ENCODE measurements around the gene CAMTA1. TPM values are rescaled to one million over a fixed set of nuclear protein-coding genes. Genes with fewer than 3 reads are reported as not detected.

Gene CAMTA1
- total RNA-seq, 1 experiment from 2014 or later: 102 TPM

- DNase-seq: peak; percentile 62
- H3K27me3 ChIP-seq (ENCODE audit: control insufficient read depth, insufficient read depth, low read length): no peaks in the 10 kb centered on the region
- H3K36me3 ChIP-seq (replicated peaks; ENCODE audit: control insufficient read depth, insufficient read depth, low read length): no peaks in the 10 kb centered on the region
- H3K4me3 ChIP-seq (ENCODE audit: insufficient read depth, low read depth, low read length): no peak overlapping the region
Observed at GRCh38 chr1:7298145-7298544, 512.9 kb downstream of the CAMTA1 start.

GRCh38 chr1:7298749-7299151, 513.5 kb downstream of the CAMTA1 start:
- H3K36me3 ChIP-seq (replicated peaks; ENCODE audit: control insufficient read depth, insufficient read depth, low read length): no peaks in the 10 kb centered on the region
- no peaks in the 10 kb centered on the region for H3K27me3 ChIP-seq (ENCODE audit: control insufficient read depth, insufficient read depth, low read length)
- H3K4me3 ChIP-seq (ENCODE audit: insufficient read depth, low read depth, low read length): no peak overlapping the region
- no peak for DNase-seq

- no peak overlapping the region for H3K4me3 ChIP-seq (ENCODE audit: insufficient read depth, low read depth, low read length)
- H3K36me3 ChIP-seq (replicated peaks; ENCODE audit: control insufficient read depth, insufficient read depth, low read length): no peaks in the 10 kb centered on the region
- peak; percentile 47 for DNase-seq
- no peaks in the 10 kb centered on the region for H3K27me3 ChIP-seq (ENCODE audit: control insufficient read depth, insufficient read depth, low read length)
Observed at GRCh38 chr1:7299329-7299799, 514.1 kb downstream of the CAMTA1 start.

GRCh38 chr1:7299994-7300393, 514.7 kb downstream of the CAMTA1 start:
- DNase-seq: no peak
- H3K36me3 ChIP-seq (replicated peaks; ENCODE audit: control insufficient read depth, insufficient read depth, low read length): no peaks in the 10 kb centered on the region
- H3K27me3 ChIP-seq (ENCODE audit: control insufficient read depth, insufficient read depth, low read length): no peaks in the 10 kb centered on the region
- H3K4me3 ChIP-seq (ENCODE audit: insufficient read depth, low read depth, low read length): no peak overlapping the region

- DNase-seq: no peak
- H3K4me3 ChIP-seq (ENCODE audit: insufficient read depth, low read depth, low read length): no peak overlapping the region
Observed at GRCh38 chr1:7300893-7301663, 515.8 kb downstream of the CAMTA1 start.

GRCh38 chr1:7301664-7301981, 516.4 kb downstream of the CAMTA1 start:
- DNase-seq: no peak
- H3K36me3 ChIP-seq (replicated peaks; ENCODE audit: control insufficient read depth, insufficient read depth, low read length): no peaks in the 10 kb centered on the region
- no peak overlapping the region for H3K4me3 ChIP-seq (ENCODE audit: insufficient read depth, low read depth, low read length)
- H3K27me3 ChIP-seq (ENCODE audit: control insufficient read depth, insufficient read depth, low read length): no peaks in the 10 kb centered on the region

More at GRCh38 chr1:7300893-7301663, 515.8 kb downstream of the CAMTA1 start:
- Histone ChIP-seq H3K27me3 (ENCODE audit: control insufficient read depth, insufficient read depth, low read length) (no peaks in the 10 kb centered on the region), H3K36me3 (replicated peaks; ENCODE audit: control insufficient read depth, insufficient read depth, low read length) (no peaks in the 10 kb centered on the region)

GRCh38 chr1:7302126-7302525, 516.9 kb downstream of the CAMTA1 start:
- no peak for DNase-seq
- H3K4me3 ChIP-seq (ENCODE audit: insufficient read depth, low read depth, low read length): no peak overlapping the region
- H3K27me3 ChIP-seq (ENCODE audit: control insufficient read depth, insufficient read depth, low read length): no peaks in the 10 kb centered on the region
- H3K36me3 ChIP-seq (replicated peaks; ENCODE audit: control insufficient read depth, insufficient read depth, low read length): no peaks in the 10 kb centered on the region

- DNase-seq: peak; percentile 40
- no peaks in the 10 kb centered on the region for H3K27me3 ChIP-seq (ENCODE audit: control insufficient read depth, insufficient read depth, low read length)
- H3K4me3 ChIP-seq (ENCODE audit: insufficient read depth, low read depth, low read length): no peak overlapping the region
- no peaks in the 10 kb centered on the region for H3K36me3 ChIP-seq (replicated peaks; ENCODE audit: control insufficient read depth, insufficient read depth, low read length)
Observed at GRCh38 chr1:7302873-7303272, 517.6 kb downstream of the CAMTA1 start.

- no peaks in the 10 kb centered on the region for H3K27me3 ChIP-seq (ENCODE audit: control insufficient read depth, insufficient read depth, low read length)
- no peak overlapping the region for H3K4me3 ChIP-seq (ENCODE audit: insufficient read depth, low read depth, low read length)
- no peaks in the 10 kb centered on the region for H3K36me3 ChIP-seq (replicated peaks; ENCODE audit: control insufficient read depth, insufficient read depth, low read length)
- no peak for DNase-seq
Observed at GRCh38 chr1:7303554-7304317, 518.5 kb downstream of the CAMTA1 start.

GRCh38 chr1:7313081-7313546, 527.9 kb downstream of the CAMTA1 start:
- Histone ChIP-seq H3K27me3 (ENCODE audit: control insufficient read depth, insufficient read depth, low read length) (no peaks in the 10 kb centered on the region), H3K4me3 (ENCODE audit: insufficient read depth, low read depth, low read length) (no peak overlapping the region), H3K36me3 (replicated peaks; ENCODE audit: control insufficient read depth, insufficient read depth, low read length) (no peaks in the 10 kb centered on the region)
- DNase-seq: no peak

GRCh38 chr1:7313826-7314225, 528.6 kb downstream of the CAMTA1 start:
- Histone ChIP-seq H3K36me3 (replicated peaks; ENCODE audit: control insufficient read depth, insufficient read depth, low read length) (no peaks in the 10 kb centered on the region), H3K27me3 (ENCODE audit: control insufficient read depth, insufficient read depth, low read length) (no peaks in the 10 kb centered on the region), H3K4me3 (ENCODE audit: insufficient read depth, low read depth, low read length) (no peak overlapping the region)
- DNase-seq: no peak

- no peak for DNase-seq
Observed at GRCh38 chr1:7315316-7315715, 530.1 kb downstream of the CAMTA1 start.

GRCh38 chr1:7315946-7316345, 530.7 kb downstream of the CAMTA1 start:
- Histone ChIP-seq H3K27me3 (ENCODE audit: control insufficient read depth, insufficient read depth, low read length) (no peaks in the 10 kb centered on the region), H3K36me3 (replicated peaks; ENCODE audit: control insufficient read depth, insufficient read depth, low read length) (no peaks in the 10 kb centered on the region), H3K4me3 (ENCODE audit: insufficient read depth, low read depth, low read length) (no peak overlapping the region)
- DNase-seq: no peak

More at GRCh38 chr1:7315316-7315715, 530.1 kb downstream of the CAMTA1 start:
- no peak overlapping the region for H3K4me3 ChIP-seq (ENCODE audit: insufficient read depth, low read depth, low read length)
- H3K27me3 ChIP-seq (ENCODE audit: control insufficient read depth, insufficient read depth, low read length): no peaks in the 10 kb centered on the region
- H3K36me3 ChIP-seq (replicated peaks; ENCODE audit: control insufficient read depth, insufficient read depth, low read length): no peaks in the 10 kb centered on the region

- DNase-seq: no peak
- Histone ChIP-seq H3K36me3 (replicated peaks; ENCODE audit: control insufficient read depth, insufficient read depth, low read length) (no peaks in the 10 kb centered on the region), H3K27me3 (ENCODE audit: control insufficient read depth, insufficient read depth, low read length) (no peaks in the 10 kb centered on the region), H3K4me3 (ENCODE audit: insufficient read depth, low read depth, low read length) (no peak overlapping the region)
Observed at GRCh38 chr1:7317888-7318287, 532.6 kb downstream of the CAMTA1 start.

GRCh38 chr1:7319196-7319595, 533.9 kb downstream of the CAMTA1 start:
- Histone ChIP-seq H3K4me3 (ENCODE audit: insufficient read depth, low read depth, low read length) (no peak overlapping the region), H3K36me3 (replicated peaks; ENCODE audit: control insufficient read depth, insufficient read depth, low read length) (no peaks in the 10 kb centered on the region), H3K27me3 (ENCODE audit: control insufficient read depth, insufficient read depth, low read length) (no peaks in the 10 kb centered on the region)
- no peak for DNase-seq
